ENCODE measurements around the gene MALAT1.

GRCh38 chr11:65532388-65533064, 33.7 kb downstream of the MALAT1 start:
- TF ChIP-seq CTCF (conservative IDR thresholded peaks at IDR 0.05 in 1 of 2, IDR thresholded peaks at IDR 0.05 in 1 of 2; ENCODE audit: extremely low read depth in 1 of 2, insufficient read depth in 1 of 2, low read depth in 1 of 2, low read length in 2 of 2) = no peak
- no peak for TF ChIP-seq EZH2 (IDR thresholded peaks at IDR 0.05; ENCODE audit: borderline replicate concordance, low read length)

All from mammary epithelial cell (primary cell).